Measurements from ENCODE around the gene CCDC69.
A peak's percentile ranks its signal among the peaks of the same experiment; 100 is the strongest.

CCDC69 gene

DNA sequence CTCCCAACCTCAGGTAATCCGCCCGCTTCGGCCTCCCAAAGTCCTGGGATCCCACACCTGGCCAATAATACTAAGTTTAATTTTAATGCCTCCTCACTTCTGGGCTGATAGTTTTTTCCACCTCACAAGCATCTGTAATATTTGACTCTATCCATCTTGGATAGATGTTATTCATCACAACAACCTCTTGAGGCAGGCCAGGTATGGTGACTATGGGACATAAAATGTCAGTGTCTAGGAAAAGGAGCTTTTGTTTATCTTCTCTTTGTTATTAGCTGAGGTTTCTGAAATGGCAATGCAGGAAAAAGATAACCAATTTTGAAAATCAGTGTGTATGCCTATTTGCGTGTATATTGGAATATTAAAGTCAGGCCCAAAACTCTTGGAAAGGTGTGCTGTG lies 1.2 kb upstream of the CCDC69 start:
- H3K4me1 ChIP-seq (ENCODE audit: control insufficient read depth in 2 of 2, insufficient read depth in 2 of 2, low read length in 2 of 2), result peaks cover 7 to 18% of the 10 kb centered on the region in 2 donors
- H3K9me3 ChIP-seq (ENCODE audit: control insufficient read depth in 2 of 2, low read length in 2 of 2), result no peaks in the 10 kb centered on the region
- H3K27ac ChIP-seq (ENCODE audit: low read depth in 2 of 2, low read length in 2 of 2), result no peak overlapping the region
- H3K4me3 ChIP-seq (ENCODE audit: low read length in 2 of 2), result no peak overlapping the region
- no peaks in the 10 kb centered on the region for H3K27me3 ChIP-seq (ENCODE audit: control insufficient read depth in 2 of 2, insufficient read depth in 2 of 2, low read length in 2 of 2)
- H3K9ac ChIP-seq (ENCODE audit: low read depth in 1 of 2, low read length in 2 of 2), result no peak overlapping the region
- no peaks in the 10 kb centered on the region for H3K36me3 ChIP-seq (ENCODE audit: control insufficient read depth in 2 of 2, insufficient read depth in 2 of 2, low read length in 2 of 2)

- no peaks in the 10 kb centered on the region for H3K9me3 ChIP-seq (ENCODE audit: control insufficient read depth in 2 of 2, low read length in 2 of 2)
- H3K27ac ChIP-seq (ENCODE audit: low read depth in 2 of 2, low read length in 2 of 2), result peak overlapping the region; percentile 52 to 84
- peak overlapping the region in 1 of 2 donors; percentile 79 for H3K4me3 ChIP-seq (ENCODE audit: low read length in 2 of 2)
Observed at GRCh38 chr5:151224372-151224771, 480 bp upstream of the CCDC69 start.

DNA sequence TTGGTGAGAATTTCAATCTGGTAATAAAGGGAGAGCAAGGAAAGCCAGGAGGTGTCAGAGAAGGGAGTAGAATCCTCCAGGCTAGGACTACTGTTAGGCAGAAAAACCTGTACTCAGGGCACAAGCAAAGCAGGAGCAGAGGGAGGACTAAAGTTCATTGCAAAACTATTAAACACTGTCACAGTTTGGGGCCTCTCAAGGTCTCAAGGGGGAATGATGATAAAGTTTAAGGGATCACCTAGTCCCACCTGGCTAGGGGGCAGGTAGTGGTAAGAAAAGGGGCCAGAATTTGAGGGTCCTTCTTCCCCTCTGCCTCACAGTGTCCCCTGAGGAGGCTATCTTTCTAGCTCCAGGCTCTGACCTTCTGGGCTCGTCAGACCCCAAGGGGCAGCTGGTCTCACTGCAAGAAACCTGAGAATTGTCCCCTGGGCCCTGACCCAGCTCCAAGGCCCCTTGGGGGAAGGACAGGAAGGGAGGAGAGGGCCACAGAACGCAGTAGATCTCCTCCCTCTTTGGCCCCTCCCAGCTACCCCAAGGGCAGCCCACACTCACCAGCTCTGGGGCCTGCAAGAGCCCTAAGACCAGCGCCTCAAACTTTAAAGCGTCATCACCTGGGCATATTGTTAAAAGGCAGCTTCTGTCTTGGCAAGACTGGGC lies 974 bp downstream of the CCDC69 start:
- H3K4me3 ChIP-seq (ENCODE audit: low read length in 2 of 2), result peak overlapping the region; percentile 44 to 79
- H3K9me3 ChIP-seq (ENCODE audit: control insufficient read depth in 2 of 2, low read length in 2 of 2), result no peaks in the 10 kb centered on the region
- no peaks in the 10 kb centered on the region for H3K36me3 ChIP-seq (ENCODE audit: control insufficient read depth in 2 of 2, insufficient read depth in 2 of 2, low read length in 2 of 2)
- H3K27me3 ChIP-seq (ENCODE audit: control insufficient read depth in 2 of 2, insufficient read depth in 2 of 2, low read length in 2 of 2), result no peaks in the 10 kb centered on the region
- peak overlapping the region; percentile 52 to 84 for H3K27ac ChIP-seq (ENCODE audit: low read depth in 2 of 2, low read length in 2 of 2)
- H3K9ac ChIP-seq (ENCODE audit: low read depth in 1 of 2, low read length in 2 of 2), result peak overlapping the region; percentile 58 to 77
- H3K4me1 ChIP-seq (ENCODE audit: control insufficient read depth in 2 of 2, insufficient read depth in 2 of 2, low read length in 2 of 2), result peaks cover 7 to 23% of the 10 kb centered on the region in 2 donors

More at GRCh38 chr5:151224372-151224771, 480 bp upstream of the CCDC69 start:
- H3K36me3 ChIP-seq (ENCODE audit: control insufficient read depth in 2 of 2, insufficient read depth in 2 of 2, low read length in 2 of 2), result no peaks in the 10 kb centered on the region
- H3K27me3 ChIP-seq (ENCODE audit: control insufficient read depth in 2 of 2, insufficient read depth in 2 of 2, low read length in 2 of 2), result no peaks in the 10 kb centered on the region
- peaks cover 7 to 19% of the 10 kb centered on the region in 2 donors for H3K4me1 ChIP-seq (ENCODE audit: control insufficient read depth in 2 of 2, insufficient read depth in 2 of 2, low read length in 2 of 2)
- H3K9ac ChIP-seq (ENCODE audit: low read depth in 1 of 2, low read length in 2 of 2), result peak overlapping the region in 1 of 2 donors; percentile 77

DNA sequence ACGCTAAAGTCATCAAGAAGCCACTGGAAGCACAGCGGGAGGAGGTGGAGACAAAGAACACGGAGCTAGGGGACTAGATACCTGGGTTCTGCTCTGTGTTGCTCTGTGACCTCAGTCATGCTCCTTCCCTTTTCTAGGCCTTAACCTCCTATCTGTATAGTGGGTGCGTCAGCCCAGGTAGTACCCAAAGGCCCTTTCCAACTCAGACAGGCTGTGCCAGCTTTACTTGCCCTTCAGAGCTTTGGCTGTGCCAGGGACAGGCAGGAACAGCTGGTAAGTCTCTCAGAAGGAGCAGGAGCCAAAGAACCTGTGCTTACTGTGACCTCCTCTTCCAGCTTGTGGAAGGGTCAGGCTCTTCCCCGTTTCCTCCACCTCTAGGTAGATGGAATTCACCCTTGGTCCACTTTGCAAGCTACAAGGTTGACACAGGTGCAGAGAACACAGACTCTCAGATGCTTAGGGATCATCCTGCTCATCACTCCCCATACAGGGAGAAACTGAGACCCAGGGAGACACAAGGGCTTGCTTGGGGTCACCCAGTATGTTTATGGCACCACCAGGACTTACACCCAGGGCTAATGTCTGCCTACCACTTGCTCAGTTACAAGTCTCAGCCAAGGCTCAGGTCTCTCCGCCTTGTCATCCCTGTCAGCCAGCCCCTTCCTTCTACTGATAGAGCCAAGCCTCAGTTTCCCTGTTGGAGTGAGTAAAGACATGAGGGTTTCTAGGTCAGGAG lies 1.7 kb downstream of the CCDC69 start:
- Histone ChIP-seq H3K27ac (ENCODE audit: low read depth in 2 of 2, low read length in 2 of 2) (peak overlapping the region; percentile 25 to 84), H3K9me3 (ENCODE audit: control insufficient read depth in 2 of 2, low read length in 2 of 2) (no peaks in the 10 kb centered on the region), H3K9ac (ENCODE audit: low read depth in 1 of 2, low read length in 2 of 2) (peak overlapping the region; percentile 21 to 77)

DNA sequence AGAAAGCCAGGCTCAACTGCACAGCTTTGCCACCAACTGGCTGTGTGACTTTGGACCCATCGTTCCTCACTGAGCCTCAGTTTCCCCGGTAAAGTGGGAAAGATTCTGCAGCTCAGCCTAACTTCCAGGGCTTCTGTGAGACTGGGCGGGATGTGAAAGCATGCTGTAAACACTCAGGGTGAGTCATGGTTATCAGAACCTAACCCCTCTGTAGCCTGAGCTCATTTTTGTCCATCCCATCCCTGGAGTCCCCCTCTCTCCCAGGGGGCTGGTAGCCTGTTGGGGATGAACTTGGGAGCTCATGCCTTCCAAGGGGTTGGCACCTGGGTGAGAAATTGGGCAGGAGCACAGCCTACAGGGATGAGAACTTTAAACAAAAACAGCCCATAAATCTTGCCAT lies 2.3 kb downstream of the CCDC69 start:
- Histone ChIP-seq H3K9me3 (ENCODE audit: control insufficient read depth in 2 of 2, low read length in 2 of 2) (no peaks in the 10 kb centered on the region), H3K27ac (ENCODE audit: low read depth in 2 of 2, low read length in 2 of 2) (peak overlapping the region; percentile 25 to 84), H3K4me3 (ENCODE audit: low read length in 2 of 2) (peak overlapping the region in 1 of 2 donors; percentile 79), H3K27me3 (ENCODE audit: control insufficient read depth in 2 of 2, insufficient read depth in 2 of 2, low read length in 2 of 2) (no peaks in the 10 kb centered on the region), H3K9ac (ENCODE audit: low read depth in 1 of 2, low read length in 2 of 2) (peak overlapping the region; percentile 21 to 77), H3K36me3 (ENCODE audit: control insufficient read depth in 2 of 2, insufficient read depth in 2 of 2, low read length in 2 of 2) (no peaks in the 10 kb centered on the region), H3K4me1 (ENCODE audit: control insufficient read depth in 2 of 2, insufficient read depth in 2 of 2, low read length in 2 of 2) (peaks cover 7 to 23% of the 10 kb centered on the region in 2 donors)

More for the DNA sequence above, 1.7 kb downstream of the CCDC69 start:
- Histone ChIP-seq H3K36me3 (ENCODE audit: control insufficient read depth in 2 of 2, insufficient read depth in 2 of 2, low read length in 2 of 2) (no peaks in the 10 kb centered on the region), H3K4me1 (ENCODE audit: control insufficient read depth in 2 of 2, insufficient read depth in 2 of 2, low read length in 2 of 2) (peaks cover 7 to 23% of the 10 kb centered on the region in 2 donors), H3K27me3 (ENCODE audit: control insufficient read depth in 2 of 2, insufficient read depth in 2 of 2, low read length in 2 of 2) (no peaks in the 10 kb centered on the region), H3K4me3 (ENCODE audit: low read length in 2 of 2) (peak overlapping the region; percentile 44 to 79)

DNA sequence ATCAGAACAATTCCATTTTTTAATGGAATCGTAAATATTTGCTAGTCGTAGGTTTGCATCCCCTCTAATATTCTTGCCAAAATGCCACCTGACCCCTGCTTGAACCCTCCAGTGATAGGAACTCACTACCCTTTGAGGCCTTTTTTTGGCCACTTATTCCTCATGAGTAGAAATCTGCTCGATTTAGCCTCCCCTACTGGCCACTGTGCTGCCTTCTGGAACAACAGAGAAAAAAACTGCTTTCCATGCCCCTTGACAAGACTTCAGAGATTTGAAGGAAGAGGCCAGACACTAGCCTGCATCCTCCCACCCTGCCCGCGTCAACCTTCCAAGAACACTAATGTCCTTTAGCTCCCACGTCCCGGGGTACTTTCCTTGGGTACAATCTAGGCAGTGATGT lies 4.1 kb downstream of the CCDC69 start:
- H3K27me3 ChIP-seq (ENCODE audit: control insufficient read depth in 2 of 2, insufficient read depth in 2 of 2, low read length in 2 of 2), result no peaks in the 10 kb centered on the region
- H3K36me3 ChIP-seq (ENCODE audit: control insufficient read depth in 2 of 2, insufficient read depth in 2 of 2, low read length in 2 of 2), result no peaks in the 10 kb centered on the region
- peaks cover 14 to 32% of the 10 kb centered on the region in 2 donors for H3K4me1 ChIP-seq (ENCODE audit: control insufficient read depth in 2 of 2, insufficient read depth in 2 of 2, low read length in 2 of 2)
- no peak overlapping the region for H3K9ac ChIP-seq (ENCODE audit: low read depth in 1 of 2, low read length in 2 of 2)
- H3K27ac ChIP-seq (ENCODE audit: low read depth in 2 of 2, low read length in 2 of 2), result no peak overlapping the region
- H3K4me3 ChIP-seq (ENCODE audit: low read length in 2 of 2), result no peak overlapping the region
- H3K9me3 ChIP-seq (ENCODE audit: control insufficient read depth in 2 of 2, low read length in 2 of 2), result no peaks in the 10 kb centered on the region

GRCh38 chr5:151219138-151219537 lies 4.8 kb downstream of the CCDC69 start:
- Histone ChIP-seq H3K27ac (ENCODE audit: low read depth in 2 of 2, low read length in 2 of 2) (no peak overlapping the region), H3K36me3 (ENCODE audit: control insufficient read depth in 2 of 2, insufficient read depth in 2 of 2, low read length in 2 of 2) (no peaks in the 10 kb centered on the region), H3K4me1 (ENCODE audit: control insufficient read depth in 2 of 2, insufficient read depth in 2 of 2, low read length in 2 of 2) (peaks cover 16 to 33% of the 10 kb centered on the region in 2 donors), H3K9me3 (ENCODE audit: control insufficient read depth in 2 of 2, low read length in 2 of 2) (no peaks in the 10 kb centered on the region), H3K27me3 (ENCODE audit: control insufficient read depth in 2 of 2, insufficient read depth in 2 of 2, low read length in 2 of 2) (no peaks in the 10 kb centered on the region), H3K9ac (ENCODE audit: low read depth in 1 of 2, low read length in 2 of 2) (no peak overlapping the region), H3K4me3 (ENCODE audit: low read length in 2 of 2) (no peak overlapping the region)

- Histone ChIP-seq H3K36me3 (ENCODE audit: control insufficient read depth in 2 of 2, insufficient read depth in 2 of 2, low read length in 2 of 2) (no peaks in the 10 kb centered on the region), H3K27ac (ENCODE audit: low read depth in 2 of 2, low read length in 2 of 2) (no peak overlapping the region), H3K4me1 (ENCODE audit: control insufficient read depth in 2 of 2, insufficient read depth in 2 of 2, low read length in 2 of 2) (peaks cover 22 to 33% of the 10 kb centered on the region in 2 donors)
Observed at GRCh38 chr5:151218177-151218576, 5.7 kb downstream of the CCDC69 start.

DNA sequence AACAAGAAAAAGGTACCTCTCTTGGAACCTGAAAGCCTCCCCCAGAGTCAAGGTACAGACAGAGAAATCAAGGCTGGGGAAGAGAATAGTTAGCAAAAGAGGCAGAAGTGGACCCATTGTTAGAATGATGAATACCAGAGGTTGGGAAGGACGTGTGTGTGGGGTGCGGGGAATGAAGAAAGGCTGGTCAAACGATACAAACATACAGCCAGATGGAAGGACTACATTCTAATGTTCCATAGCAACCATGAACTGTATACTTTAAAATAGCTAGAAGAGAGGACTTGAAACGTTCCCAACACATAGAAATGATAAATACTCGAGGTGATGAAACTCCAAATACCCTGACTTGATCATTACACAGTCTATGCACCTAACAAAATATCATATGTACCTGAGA lies 7.1 kb downstream of the CCDC69 start:
- no peak overlapping the region for H3K4me3 ChIP-seq (ENCODE audit: low read length in 2 of 2)
- H3K4me1 ChIP-seq (ENCODE audit: control insufficient read depth in 2 of 2, insufficient read depth in 2 of 2, low read length in 2 of 2), result peaks cover 20 to 30% of the 10 kb centered on the region in 2 donors

More at GRCh38 chr5:151218177-151218576, 5.7 kb downstream of the CCDC69 start:
- Histone ChIP-seq H3K9me3 (ENCODE audit: control insufficient read depth in 2 of 2, low read length in 2 of 2) (no peaks in the 10 kb centered on the region), H3K9ac (ENCODE audit: low read depth in 1 of 2, low read length in 2 of 2) (no peak overlapping the region), H3K4me3 (ENCODE audit: low read length in 2 of 2) (no peak overlapping the region), H3K27me3 (ENCODE audit: control insufficient read depth in 2 of 2, insufficient read depth in 2 of 2, low read length in 2 of 2) (no peaks in the 10 kb centered on the region)

DNA sequence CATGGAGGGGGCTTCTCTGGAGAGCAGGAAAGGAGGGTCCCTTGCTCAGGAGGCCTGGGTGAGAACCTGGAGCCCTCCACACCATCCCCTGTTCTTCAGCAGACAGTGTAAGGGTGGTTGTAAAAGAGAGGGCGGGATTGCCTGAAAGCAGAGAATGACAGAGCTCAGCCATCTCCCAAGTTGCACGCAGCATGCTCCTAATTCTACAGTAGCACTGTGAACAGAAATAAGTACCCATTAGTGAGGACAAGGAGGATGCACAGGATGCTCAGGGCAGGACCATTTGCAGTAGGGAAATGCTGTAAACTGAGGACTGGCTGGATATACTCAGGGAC lies 8.4 kb downstream of the CCDC69 start:
- no peaks in the 10 kb centered on the region for H3K9me3 ChIP-seq (ENCODE audit: control insufficient read depth in 2 of 2, low read length in 2 of 2)
- no peak overlapping the region for H3K9ac ChIP-seq (ENCODE audit: low read depth in 1 of 2, low read length in 2 of 2)
- peak overlapping the region in 1 of 2 donors; percentile 34 for H3K4me3 ChIP-seq (ENCODE audit: low read length in 2 of 2)
- no peaks in the 10 kb centered on the region for H3K27me3 ChIP-seq (ENCODE audit: control insufficient read depth in 2 of 2, insufficient read depth in 2 of 2, low read length in 2 of 2)
- no peaks in the 10 kb centered on the region for H3K36me3 ChIP-seq (ENCODE audit: control insufficient read depth in 2 of 2, insufficient read depth in 2 of 2, low read length in 2 of 2)
- H3K27ac ChIP-seq (ENCODE audit: low read depth in 2 of 2, low read length in 2 of 2), result peak overlapping the region in 1 of 2 donors; percentile 87
- peaks cover 18 to 24% of the 10 kb centered on the region in 2 donors for H3K4me1 ChIP-seq (ENCODE audit: control insufficient read depth in 2 of 2, insufficient read depth in 2 of 2, low read length in 2 of 2)

More for the DNA sequence above, 7.1 kb downstream of the CCDC69 start:
- Histone ChIP-seq H3K36me3 (ENCODE audit: control insufficient read depth in 2 of 2, insufficient read depth in 2 of 2, low read length in 2 of 2) (no peaks in the 10 kb centered on the region), H3K27me3 (ENCODE audit: control insufficient read depth in 2 of 2, insufficient read depth in 2 of 2, low read length in 2 of 2) (no peaks in the 10 kb centered on the region), H3K27ac (ENCODE audit: low read depth in 2 of 2, low read length in 2 of 2) (no peak overlapping the region), H3K9ac (ENCODE audit: low read depth in 1 of 2, low read length in 2 of 2) (no peak overlapping the region), H3K9me3 (ENCODE audit: control insufficient read depth in 2 of 2, low read length in 2 of 2) (no peaks in the 10 kb centered on the region)

Data from mucosa of rectum (tissue), 2 donors.